ENCODE results near the gene ECHDC3. TPM values are rescaled to one million over a fixed set of nuclear protein-coding genes. Genes with fewer than 3 reads are reported as not detected.

Gene ECHDC3
- total and polyA plus RNA-seq, 2 donors (not counting 3 experiments of a cell fraction or from before 2014, with no cell fraction given) = 6.0 to 7.3 TPM

- no peak overlapping the region for H3K4me3 ChIP-seq (replicated peaks in 1 of 3; ENCODE audit: insufficient read depth in 1 of 3, low read depth in 1 of 3, low read length in 3 of 3)
- CTCF ChIA-PET = interaction anchor here (1.7 kb wide), 1 partner anchor 23 kb away, joined by 5 read pairs; no protein-coding TSS in a partner anchor
- peaks cover 0 to 4% of the 10 kb centered on the region in 2 experiments for H3K27me3 ChIP-seq (ENCODE audit: control insufficient read depth in 2 of 2, insufficient read depth in 2 of 2, low read length in 2 of 2)
- H3K9ac ChIP-seq (replicated peaks; ENCODE audit: extremely low read depth, insufficient read depth, low read length) = no peak overlapping the region
- no peaks in the 10 kb centered on the region for H3K36me3 ChIP-seq (ENCODE audit: control insufficient read depth in 2 of 2, extremely low read depth in 1 of 2, insufficient read depth in 2 of 2, low read length in 2 of 2)
- H3K4me2 ChIP-seq (ENCODE audit: insufficient read depth, low read length) = no peak overlapping the region
- no TSS peak for BruUV-seq (replicated peaks)
- TF ChIP-seq, protein P1, sequence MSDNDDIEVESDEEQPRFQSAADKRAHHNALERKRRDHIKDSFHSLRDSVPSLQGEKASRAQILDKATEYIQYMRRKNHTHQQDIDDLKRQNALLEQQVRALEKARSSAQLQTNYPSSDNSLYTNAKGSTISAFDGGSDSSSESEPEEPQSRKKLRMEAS (IDR thresholded peaks at IDR 0.05; ENCODE audit: insufficient read depth, insufficient read length) = no peak
- no peak for TF ChIP-seq GATA2 (IDR thresholded peaks at IDR 0.05; ENCODE audit: insufficient read depth, insufficient read length, low read depth, low read length)
- TF ChIP-seq JUN (IDR thresholded peaks at IDR 0.05; ENCODE audit: borderline replicate concordance, insufficient read depth, insufficient read length, low read depth) = no peak
- no peak for TF ChIP-seq POLR2AphosphoS5 (IDR thresholded peaks at IDR 0.05; ENCODE audit: insufficient read depth, low read depth, low read length)
- TF ChIP-seq POLR2A (IDR thresholded peaks at IDR 0.05; ENCODE audit: low read depth, low read length) = no peak
- no peak for TF ChIP-seq MYC (IDR thresholded peaks at IDR 0.05; ENCODE audit: low read depth, low read length)
- TF ChIP-seq FOS (IDR thresholded peaks at IDR 0.05; ENCODE audit: borderline replicate concordance, insufficient read depth, low read length) = no peak
- no peak for TF ChIP-seq EZH2 (IDR thresholded peaks at IDR 0.05; ENCODE audit: borderline replicate concordance, low read depth, low read length, severe bottlenecking)
- TF ChIP-seq CTCF (IDR thresholded peaks at IDR 0.05; ENCODE audit: extremely low read depth in 1 of 2, insufficient read depth in 1 of 2, low read depth in 1 of 2, low read length in 2 of 2) = no peak
- DNase-seq (ENCODE audit: low read depth, low spot score) (no peak), FAIRE-seq (no peak)
- H4K20me1 ChIP-seq (replicated peaks; ENCODE audit: control insufficient read depth, extremely low read depth, insufficient read depth, low read length) = no peaks in the 10 kb centered on the region
- H3K27ac ChIP-seq (ENCODE audit: insufficient read depth, low read depth, low read length) = no peak overlapping the region
- dilution Hi-C loops (cut with MboI; ENCODE audit: extremely low pct_ligation_motif_present, low sequenced_read_pairs) (no loop called here), intact Hi-C loops (cut with micrococcal nuclease) (no loop called here)
- no peaks in the 10 kb centered on the region for H3K9me3 ChIP-seq (replicated peaks; ENCODE audit: control insufficient read depth, insufficient read depth, low read length)
- H3K79me2 ChIP-seq (ENCODE audit: control insufficient read depth, insufficient read depth, low read length) = no peaks in the 10 kb centered on the region
- POLR2A ChIA-PET = no interaction called here
- no peaks in the 10 kb centered on the region for H3K4me1 ChIP-seq (ENCODE audit: control insufficient read depth, extremely low read depth, insufficient read depth, low read length)
- H2AFZ ChIP-seq (ENCODE audit: low read depth, low read length) = no peak overlapping the region
- H3K9me1 ChIP-seq (replicated peaks; ENCODE audit: control insufficient read depth, extremely low read depth, insufficient read depth, low read length) = no peaks in the 10 kb centered on the region
These were observed 40.6 kb upstream of the ECHDC3 start for GRCh38 chr10:11701451-11702095.
